AG04449 (cell line): ENCODE data around the gene SEC23B.

Source experiments
- CTCF ChIA-PET: fragments of 350-600 bp; formaldehyde crosslinking; extraction: SDS; loops from one replicate; lab custom pipeline; 2021; ENCODE audit warnings: antibody characterized with exemption; lab: Yijun Ruan, JAX
- POLR2A ChIA-PET: fragments of 400-600, 350-600 bp; formaldehyde crosslinking; extraction: SDS; loops from one replicate; lab custom pipeline; 2020; ENCODE audit warnings: antibody characterized with exemption, inconsistent platforms; lab: Yijun Ruan, JAX
- DNase-seq: peaks from one replicate; pipeline ENCODE4 v3.0.0-alpha.2; 2010; ENCODE audit warnings: low read depth, low spot score
- H3K4me3 ChIP-seq: 2 replicates; pipeline ENCODE4 v1.5.1; 2011; ENCODE audit warnings: low read depth, mild to moderate bottlenecking, control low read depth, low read length
- CTCF ChIP-seq: IDR thresholded peaks from one replicate; pipeline ENCODE4 v1.5.1; 2011; ENCODE audit warnings: mild to moderate bottlenecking, moderate library complexity, low read length, control low read depth, inconsistent platforms; ENCODE audit not compliant: insufficient read depth; ENCODE audit errors: missing control alignments

The SEC23B gene

DNA sequence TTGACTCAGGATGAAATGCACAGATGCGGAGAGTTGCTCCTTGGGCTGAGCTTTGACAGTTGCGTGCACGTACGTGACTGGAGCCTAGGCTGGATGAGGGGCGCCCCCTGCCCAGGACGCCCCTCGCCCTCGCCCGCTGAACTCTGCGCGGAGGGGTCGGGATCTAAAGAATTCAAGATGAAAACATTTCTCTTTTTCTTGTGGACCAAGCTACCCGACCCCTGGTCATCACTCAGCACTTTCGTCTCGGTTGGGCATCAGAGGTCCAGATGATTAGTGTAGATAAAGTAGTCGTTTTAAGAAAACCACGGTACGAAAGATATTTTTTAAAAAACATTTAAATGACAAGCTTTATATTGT, 80.8 kb downstream of the SEC23B start:
- POLR2A ChIA-PET = no interaction called here
- peak overlapping the region; percentile 78 for H3K4me3 ChIP-seq
- CTCF ChIA-PET = interaction anchor here (0.6 to 2.2 kb wide), 5 partner anchors 9 to 81 kb away, joined by 3 to 9 read pairs (median 4); partner anchors contain the start of gene SEC23B
- no peak for TF ChIP-seq CTCF
- DNase-seq = no peak

DNA sequence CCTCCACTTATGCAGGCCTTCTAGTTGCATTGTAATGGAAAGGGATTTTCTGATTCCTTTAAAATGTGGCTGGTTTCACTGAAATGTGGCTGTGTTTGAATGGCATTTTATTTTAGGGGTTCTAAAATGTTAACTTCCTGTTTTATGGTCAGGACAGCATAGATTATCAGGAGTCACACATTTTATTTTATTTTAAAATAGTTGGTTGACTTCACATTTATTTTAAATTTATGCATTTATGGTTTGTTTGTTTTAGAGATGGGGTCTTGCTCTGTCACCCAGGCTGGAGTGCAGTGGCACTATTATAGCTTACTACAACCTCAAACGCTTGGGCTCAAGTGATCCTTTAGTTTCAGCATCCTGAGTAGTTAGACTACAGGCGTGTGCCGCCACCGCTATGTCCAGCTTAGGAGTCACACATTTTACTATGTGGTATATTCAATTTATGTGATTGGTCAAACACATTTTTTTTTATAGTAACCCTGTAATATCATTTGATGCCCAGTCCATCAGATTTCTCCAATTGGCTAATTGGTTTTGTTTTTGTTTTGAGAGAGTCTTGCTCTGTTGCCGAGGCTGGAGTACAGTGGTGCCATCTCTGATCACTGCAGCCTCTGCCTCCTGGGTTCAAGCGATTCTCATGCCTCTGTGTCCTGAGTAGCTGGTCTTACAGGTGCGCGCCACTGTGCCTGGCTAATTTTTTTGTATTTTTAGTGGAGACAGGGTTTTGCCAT, 82.4 kb downstream of the SEC23B start:
- ChIA-PET POLR2A (interaction anchor here (0.5 kb wide), 1 partner anchor 1396 kb away, joined by 3 read pairs; no protein-coding TSS in a partner anchor), CTCF (interaction anchor here (2.2 kb wide), 1 partner anchor 9 kb away, joined by 9 read pairs; no protein-coding TSS in a partner anchor)
- no peak for DNase-seq
- no peak for TF ChIP-seq CTCF
- H3K4me3 ChIP-seq = no peak overlapping the region

DNA sequence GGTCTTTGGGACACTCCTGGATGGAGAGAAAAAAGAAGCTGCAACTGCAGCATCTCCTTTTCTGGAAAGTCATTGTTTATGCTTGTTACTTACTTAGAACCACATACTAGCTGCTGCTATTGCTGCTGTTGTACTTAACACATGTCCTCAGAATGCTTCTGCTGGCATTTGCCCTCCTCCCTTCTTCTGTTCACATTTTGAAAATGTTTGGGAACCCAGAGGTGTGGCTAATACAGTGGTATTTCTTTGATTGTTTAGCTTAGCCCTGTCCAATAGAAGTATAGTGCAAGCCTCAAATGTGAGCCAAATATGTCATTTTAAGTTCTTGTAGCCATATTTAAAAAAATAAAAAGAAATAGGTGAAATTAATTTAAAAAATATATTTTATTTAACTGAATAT, 88.5 kb downstream of the SEC23B start:
- ChIA-PET POLR2A (interaction anchor here (0.7 kb wide), 1 partner anchor 1455 kb away, joined by 4 read pairs; no protein-coding TSS in a partner anchor), CTCF (no interaction called here)
- no peak for DNase-seq
- no peak overlapping the region for H3K4me3 ChIP-seq
- no peak for TF ChIP-seq CTCF

- CTCF ChIA-PET = no interaction called here
These were observed 102.0 kb downstream of the SEC23B start for GRCh38 chr20:18609741-18610140.

More at GRCh38 chr20:18609741-18610140, 102.0 kb downstream of the SEC23B start:
- POLR2A ChIA-PET = no interaction called here
- TF ChIP-seq CTCF = no peak
- no peak overlapping the region for H3K4me3 ChIP-seq
- no peak for DNase-seq
